Loucy (cell line): Measurements from ENCODE around the gene LAMC1.

Experiments used
- H2AFZ ChIP-seq: fragments of 200-600 bp; sonication (generic); 2 replicates; pipeline ENCODE4 v1.6.0; 2016; ENCODE audit warnings: antibody characterized with exemption, mild to moderate bottlenecking, low read length, moderate library complexity
- H3F3A ChIP-seq: fragments of 200-600 bp; 2 replicates; pipeline ENCODE4 v1.6.0; 2016; ENCODE audit warnings: antibody characterized with exemption, low read depth, mild to moderate bottlenecking
- H3K27me3 ChIP-seq: fragments of 200-600 bp; sonication (generic); 2 replicates; pipeline ENCODE4 v1.6.1; 2014; ENCODE audit warnings: low read length, mild to moderate bottlenecking; ENCODE audit not compliant: insufficient read depth, poor library complexity, severe bottlenecking
- H3K36me3 ChIP-seq: fragments of 200-600 bp; sonication (generic); 2 replicates; pipeline ENCODE4 v1.6.1; 2016; ENCODE audit warnings: low read length; ENCODE audit not compliant: insufficient read depth
- H3K4me1 ChIP-seq: fragments of 200-600 bp; sonication (generic); 2 replicates; pipeline ENCODE4 v1.5.1; 2014; ENCODE audit warnings: low read length, mild to moderate bottlenecking; ENCODE audit not compliant: insufficient read depth, poor library complexity, severe bottlenecking
- H3K4me2 ChIP-seq: fragments of 200-600 bp; sonication (generic); 2 replicates; pipeline ENCODE4 v1.6.0; 2014; ENCODE audit warnings: antibody characterized with exemption, low read length, low read depth, mild to moderate bottlenecking; ENCODE audit not compliant: poor library complexity, severe bottlenecking
- H3K4me3 ChIP-seq: fragments of 200-600 bp; sonication (generic); 2 replicates; pipeline ENCODE4 v1.5.1; 2014; ENCODE audit warnings: low read length, mild to moderate bottlenecking, mixed read lengths; ENCODE audit not compliant: poor library complexity, severe bottlenecking
- H3K79me2 ChIP-seq: fragments of 200-600 bp; sonication (generic); 2 replicates; pipeline ENCODE4 v1.6.1; 2014; ENCODE audit warnings: low read length; ENCODE audit not compliant: insufficient read depth
- H3K9ac ChIP-seq: fragments of 200-600 bp; sonication (generic); 2 replicates; pipeline ENCODE4 v1.6.0; 2014; ENCODE audit warnings: mild to moderate bottlenecking, low read depth, low read length, moderate library complexity; ENCODE audit not compliant: poor library complexity, severe bottlenecking
- H3K9me2 ChIP-seq: fragments of 200-600 bp; sonication (generic); replicated peaks from 2 replicates; pipeline ENCODE4 v1.6.1; 2016; ENCODE audit warnings: low read depth, low read length, mixed read lengths
- H3K9me3 ChIP-seq: fragments of 200-600 bp; sonication (generic); 2 replicates; pipeline ENCODE4 v1.6.1; 2014; ENCODE audit warnings: mild to moderate bottlenecking, antibody characterized with exemption, low read length, low read depth; ENCODE audit not compliant: insufficient read depth
- H4K20me1 ChIP-seq: fragments of 200-600 bp; sonication (generic); 2 replicates; pipeline ENCODE4 v1.6.0; 2014; ENCODE audit warnings: antibody characterized with exemption, low read length, mild to moderate bottlenecking; ENCODE audit not compliant: insufficient read depth, poor library complexity, severe bottlenecking
- CTCF ChIP-seq: fragments of 200-600 bp; sonication (generic); conservative IDR thresholded peaks from 2 replicates; pipeline ENCODE4 v1.5.1; 2014; ENCODE audit warnings: mild to moderate bottlenecking, antibody characterized with exemption, low read length
- EZH2phosphoT487 ChIP-seq: fragments of 200-600 bp; IDR thresholded peaks from 2 replicates; pipeline ENCODE4 v1.6.1; 2018; ENCODE audit warnings: antibody characterized with exemption, mild to moderate bottlenecking, moderate library complexity, borderline replicate concordance

Gene LAMC1

GRCh38 chr1:183077097-183077496, 53.9 kb downstream of the LAMC1 start:
- Histone ChIP-seq H3K4me3 (no peak overlapping the region), H3K9me2 (no peaks in the 10 kb centered on the region), H4K20me1 (no peaks in the 10 kb centered on the region), H3K4me2 (no peak overlapping the region), H3K79me2 (no peaks in the 10 kb centered on the region), H3K4me1 (peaks cover 31% of the 10 kb centered on the region), H3F3A (no peaks in the 10 kb centered on the region), H3K36me3 (no peaks in the 10 kb centered on the region), H3K9me3 (no peaks in the 10 kb centered on the region), H2AFZ (no peak overlapping the region), H3K9ac (no peak overlapping the region), H3K27me3 (no peaks in the 10 kb centered on the region)
- TF ChIP-seq CTCF (no peak), EZH2phosphoT487 (no peak)

DNA sequence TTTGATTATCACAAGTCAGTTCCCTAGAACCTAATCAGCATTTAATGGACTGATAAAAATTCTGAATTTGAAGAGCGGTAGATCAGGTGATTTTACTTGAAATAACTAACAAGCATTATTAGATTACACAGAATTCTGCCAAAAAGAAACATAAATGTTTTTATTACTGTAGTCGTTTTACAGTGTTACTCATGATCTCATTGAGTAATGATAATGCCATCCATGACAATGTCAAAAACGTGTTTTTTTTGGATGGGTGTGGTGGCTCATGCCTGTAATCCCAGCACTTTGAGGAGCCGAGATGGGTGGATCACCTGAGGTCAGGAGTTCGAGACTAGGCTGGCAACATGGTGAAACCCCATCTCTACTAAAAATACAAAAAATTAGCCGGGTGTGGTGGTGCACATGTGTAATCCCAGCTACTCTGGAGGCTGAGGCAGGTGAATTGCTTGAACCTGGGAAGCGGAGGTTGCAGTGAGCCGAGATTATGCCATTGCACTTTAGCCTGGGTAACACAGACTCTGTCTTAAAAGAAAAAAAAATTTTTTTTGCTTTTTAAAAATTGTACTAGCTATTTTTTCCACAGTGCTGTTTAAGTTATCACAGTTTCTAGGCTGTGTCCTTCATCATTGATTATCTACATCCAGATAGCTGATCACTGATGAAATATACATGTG, 56.6 kb downstream of the LAMC1 start:
- no peaks in the 10 kb centered on the region for H3K79me2 ChIP-seq

GRCh38 chr1:183080406-183080805, 57.2 kb downstream of the LAMC1 start:
- TF ChIP-seq EZH2phosphoT487 (no peak), CTCF (no peak)
- no peaks in the 10 kb centered on the region for H3F3A ChIP-seq
- no peaks in the 10 kb centered on the region for H3K79me2 ChIP-seq
- no peak overlapping the region for H3K9ac ChIP-seq
- H3K4me2 ChIP-seq: no peak overlapping the region
- peak overlapping the region; percentile 9; the same call in 1 of the 2 replicates for H2AFZ ChIP-seq
- H3K27me3 ChIP-seq: no peaks in the 10 kb centered on the region
- H3K36me3 ChIP-seq: no peaks in the 10 kb centered on the region
- no peaks in the 10 kb centered on the region for H3K9me2 ChIP-seq
- H3K4me3 ChIP-seq: no peak overlapping the region
- no peaks in the 10 kb centered on the region for H4K20me1 ChIP-seq
- H3K9me3 ChIP-seq: no peaks in the 10 kb centered on the region
- H3K4me1 ChIP-seq: peaks cover 8% of the 10 kb centered on the region

More for the DNA sequence above, 56.6 kb downstream of the LAMC1 start:
- no peaks in the 10 kb centered on the region for H3K27me3 ChIP-seq
- H3F3A ChIP-seq: no peaks in the 10 kb centered on the region
- no peak overlapping the region for H3K4me2 ChIP-seq
- H3K4me1 ChIP-seq: peaks cover 13% of the 10 kb centered on the region
- no peak overlapping the region for H2AFZ ChIP-seq
- no peaks in the 10 kb centered on the region for H4K20me1 ChIP-seq
- no peak overlapping the region for H3K9ac ChIP-seq
- no peaks in the 10 kb centered on the region for H3K36me3 ChIP-seq
- no peaks in the 10 kb centered on the region for H3K9me3 ChIP-seq
- H3K4me3 ChIP-seq: no peak overlapping the region
- H3K9me2 ChIP-seq: no peaks in the 10 kb centered on the region
- TF ChIP-seq CTCF (no peak), EZH2phosphoT487 (no peak)
